Measurements from ENCODE around the gene TPRX2.

- TF ChIP-seq CTCF (IDR thresholded peaks at IDR 0.05): no peak
- no peak for TF ChIP-seq POLR2A (IDR thresholded peaks at IDR 0.05)
Measured at GRCh38 chr19:47861630-47862029, 2.6 kb downstream of the TPRX2 start.
